H1 (cell line): ENCODE measurements around the gene ZNF683. TPM values are rescaled to one million over a fixed set of nuclear protein-coding genes. Genes with fewer than 3 reads are reported as not detected.

ENCODE experiments used
- HDAC6 ChIP-seq: IDR thresholded peaks from one replicate; pipeline ENCODE4 v1.7.1; 2012; ENCODE audit warnings: low read depth, mild to moderate bottlenecking, inconsistent platforms, low read length, moderate library complexity
- NANOG ChIP-seq: IDR thresholded peaks from 2 replicates; pipeline ENCODE4 v1.6.1; 2011; ENCODE audit warnings: low read length, low read depth, mild to moderate bottlenecking, inconsistent platforms; ENCODE audit not compliant: insufficient read depth, poor library complexity, severe bottlenecking
- polyA plus RNA-seq, 7 experiments: library from polyadenylated mRNA; depleted of rRNA in 3 of 7; stranded (reverse) in 5 of 7; unstranded in 2 of 7; fragments of >200 nt in 5 of 7; fragments of 200-250 nt in 2 of 7; gene quantifications; 1 replicate in 5 of 7; 2 replicates in 1 of 7; 4 replicates in 1 of 7; pipeline versions ENCODE4 v1.2.1 to v1.2.3, GENCODE V29; 2011 to 2013; ENCODE audit warnings: missing spikeins in 2 of 7, mixed read lengths in 2 of 7
- total RNA-seq: library from RNA; stranded (reverse); fragmentation: NEBNext Ultra II Directional; extraction: Animal tissue kit (Norgen Biotek cat#: 25700); gene quantifications from 2 replicates; pipeline ENCODE4 v1.2.1, GENCODE V29; 2021

Gene ZNF683
- total and polyA plus RNA-seq, 2 of the 8 experiments (the other 6 are each of a cell fraction or from before 2014, with no cell fraction given), result not detected

DNA sequence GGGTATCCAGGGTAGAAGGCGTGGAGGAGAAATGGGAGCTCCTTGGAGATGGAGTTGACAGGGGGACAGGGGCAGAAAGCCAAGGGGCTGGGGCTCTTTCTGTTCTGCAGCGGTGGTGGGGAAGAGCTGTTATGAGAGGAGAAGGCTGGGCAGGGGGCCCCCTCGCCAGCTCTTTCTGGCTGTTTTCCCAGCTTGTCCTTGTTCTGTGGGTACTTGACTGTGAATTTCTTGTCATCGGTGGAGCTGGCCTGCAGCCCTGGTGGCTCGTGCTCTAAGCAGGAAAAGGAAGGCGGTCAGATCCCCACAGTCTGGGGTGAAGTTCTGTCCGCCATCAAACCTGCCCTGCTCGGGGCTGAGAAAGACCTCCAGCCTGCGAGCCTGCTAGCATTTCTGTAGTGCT is 7.6 kb downstream of the ZNF683 start (continued):
- no peak for TF ChIP-seq HDAC6
- TF ChIP-seq NANOG, result no peak
- TF ChIP-seq, all 59 proteins: peak for 0
